Measurements from ENCODE around the gene EXO1.

Gene EXO1

GRCh38 chr1:241813768-241814320 is 34.2 kb upstream of the EXO1 start:
- ChIA-PET POLR2A (ENCODE audit: low non-redundant PET) (no interaction called here), CTCF (no interaction called here)
- TF ChIP-seq CTCF (conservative IDR thresholded peaks at IDR 0.05; ENCODE audit: low read depth) = no peak
- no peak for DNase-seq (ENCODE audit: low spot score)
- no peak overlapping the region for H3K27ac ChIP-seq

- no peak for DNase-seq (ENCODE audit: low spot score)
- POLR2A ChIA-PET (ENCODE audit: low non-redundant PET) = no interaction called here
- TF ChIP-seq CTCF (conservative IDR thresholded peaks at IDR 0.05; ENCODE audit: low read depth) = no peak
- CTCF ChIA-PET = interaction anchor here (0.6 kb wide), 1 partner anchor 132 kb away, joined by 4 read pairs; no protein-coding TSS in a partner anchor
- H3K27ac ChIP-seq = no peak overlapping the region
These were observed 32.0 kb upstream of the EXO1 start for GRCh38 chr1:241816008-241816407.

GRCh38 chr1:241817331-241817792 is 30.6 kb upstream of the EXO1 start:
- no peak for DNase-seq (ENCODE audit: low spot score)
- no peak for TF ChIP-seq CTCF (conservative IDR thresholded peaks at IDR 0.05; ENCODE audit: low read depth)
- ChIA-PET POLR2A (ENCODE audit: low non-redundant PET) (no interaction called here), CTCF (interaction anchor here (0.6 kb wide), 2 partner anchors 206 to 297 kb away, joined by 5 to 9 read pairs; no protein-coding TSS in a partner anchor)
- H3K27ac ChIP-seq = no peak overlapping the region

- POLR2A ChIA-PET (ENCODE audit: low non-redundant PET) = no interaction called here
- H3K27ac ChIP-seq = no peak overlapping the region
These were observed 29.9 kb upstream of the EXO1 start for GRCh38 chr1:241817956-241818612.

GRCh38 chr1:241819340-241819866 is 28.6 kb upstream of the EXO1 start:
- no peak for DNase-seq (ENCODE audit: low spot score)
- ChIA-PET POLR2A (ENCODE audit: low non-redundant PET) (no interaction called here), CTCF (interaction anchor here (0.6 kb wide), 1 partner anchor 210 kb away, joined by 3 read pairs; no protein-coding TSS in a partner anchor)
- TF ChIP-seq CTCF (conservative IDR thresholded peaks at IDR 0.05; ENCODE audit: low read depth) = no peak
- H3K27ac ChIP-seq = no peak overlapping the region

More at GRCh38 chr1:241817956-241818612, 29.9 kb upstream of the EXO1 start:
- no peak for DNase-seq (ENCODE audit: low spot score)
- no peak for TF ChIP-seq CTCF (conservative IDR thresholded peaks at IDR 0.05; ENCODE audit: low read depth)
- CTCF ChIA-PET = interaction anchor here (0.6 kb wide), 1 partner anchor 207 kb away, joined by 5 read pairs; no protein-coding TSS in a partner anchor

GRCh38 chr1:241821363-241821762 is 26.6 kb upstream of the EXO1 start:
- CTCF ChIA-PET = interaction anchor here (0.6 kb wide), 1 partner anchor 202 kb away, joined by 4 read pairs; no protein-coding TSS in a partner anchor
- no peak for DNase-seq (ENCODE audit: low spot score)

More at GRCh38 chr1:241821363-241821762, 26.6 kb upstream of the EXO1 start:
- POLR2A ChIA-PET (ENCODE audit: low non-redundant PET) = no interaction called here
- no peak for TF ChIP-seq CTCF (conservative IDR thresholded peaks at IDR 0.05; ENCODE audit: low read depth)
- H3K27ac ChIP-seq = no peak overlapping the region

All from RWPE1 (cell line).